Right cardiac atrium (tissue), 5 donors: ENCODE results near the gene PSMD13. TPM values are rescaled to one million over a fixed set of nuclear protein-coding genes. Genes with fewer than 3 reads are reported as not detected.

Experiments used
- ATAC-seq, 2 donors: fragments of 200-7000 bp; cut with Tn5 transposase; one replicate each; pipeline versions ENCODE4 v1.8.0 to v1.9.1; 2020; ENCODE audit warnings: moderate library complexity in 2 of 2, mild to moderate bottlenecking in 1 of 2
- DNase-seq, 3 donors: peaks; one replicate each; pipeline ENCODE4 v3.0.0-alpha.2; 2020
- H3K27ac ChIP-seq: one replicate; pipeline ENCODE4 v1.5.1; 2013; ENCODE audit warnings: mild to moderate bottlenecking, low read length, control low read depth, moderate library complexity
- H3K27me3 ChIP-seq: one replicate; pipeline ENCODE4 v1.6.1; 2013; ENCODE audit not compliant: control insufficient read depth, insufficient read depth
- H3K4me1 ChIP-seq: one replicate; pipeline ENCODE4 v1.6.1; 2013; ENCODE audit warnings: low read length; ENCODE audit not compliant: control insufficient read depth, insufficient read depth
- H3K4me3 ChIP-seq: one replicate; pipeline ENCODE4 v1.5.1; 2013; ENCODE audit warnings: low read length, control low read depth
- H3K9me3 ChIP-seq: one replicate; pipeline ENCODE4 v1.6.1; 2013; ENCODE audit warnings: low read length; ENCODE audit not compliant: control insufficient read depth
- WGBS: extraction: QIAGEN DNeasy Blood & Tissue Kit; methylation state at CpG from one replicate; pipeline ENCODE4 v1.1.7; 2013; 5-methylcytosine and 5-hydroxymethylcytosine counted together
- intact Hi-C, 4 donors: fragments of 100-400 bp; cut with DNase I; formaldehyde crosslinking; loops; one replicate each; pipeline versions ENCODE4 v1.11.0 to v1.14.0; 2022 to 2023
- polyA plus RNA-seq: library from polyadenylated mRNA; stranded (reverse); fragments of 200-250 nt; gene quantifications from one replicate; pipeline ENCODE4 v1.2.3, GENCODE V29; 2013
- total RNA-seq, 4 donors: library from RNA; stranded (reverse); fragmentation: NEBNext Ultra II Directional; extraction: Animal tissue kit (Norgen Biotek cat#: 25700); gene quantifications; one replicate each; pipeline ENCODE4 v1.2.1, GENCODE V29; 2021
- donor health status: healthy with polysubstance abuse.
- donor health status: DM: no; HTN: yes; CAD: no.
- donor health status: DM: no; HTN: no; CAD: no.
- donor health status: DM: no; HTN: yes; CAD: no; lungs with severe emphysema.
- donor health status: DM: yes; HTN: yes; CAD: no.

PSMD13 gene
- total and polyA plus RNA-seq, 5 donors = 76.8 to 106 (median 86.5) TPM

- Histone ChIP-seq H3K4me3 (no peak overlapping the region), H3K4me1 (no peaks in the 10 kb centered on the region), H3K27ac (no peak overlapping the region), H3K9me3 (no peaks in the 10 kb centered on the region), H3K27me3 (no peaks in the 10 kb centered on the region)
- 88% methylated on average over 44 of the region's 44 CpGs for WGBS
- DNase-seq = peak; percentile 14 to 57 (median 53)
- ATAC-seq = no peak
- intact Hi-C loops = no loop called here
These were observed 54.8 kb downstream of the PSMD13 start for GRCh38 chr11:291281-292210.

- no peaks in the 10 kb centered on the region for H3K9me3 ChIP-seq
- intact Hi-C loops = no loop called here
- DNase-seq (peak; percentile 13 to 57 (median 53)), ATAC-seq (no peak)
- H3K4me3 ChIP-seq = no peak overlapping the region
- no peaks in the 10 kb centered on the region for H3K4me1 ChIP-seq
- no peaks in the 10 kb centered on the region for H3K27me3 ChIP-seq
- no peak overlapping the region for H3K27ac ChIP-seq
- 92% methylated on average over 29 of the region's 29 CpGs for WGBS
These were observed 55.7 kb downstream of the PSMD13 start for GRCh38 chr11:292211-293121.

- DNase-seq = peak in 2 of 3 donors; percentile 41 to 47
- ATAC-seq = no peak
- Histone ChIP-seq H3K4me3 (no peak overlapping the region), H3K9me3 (no peaks in the 10 kb centered on the region), H3K27ac (no peak overlapping the region), H3K27me3 (no peaks in the 10 kb centered on the region), H3K4me1 (no peaks in the 10 kb centered on the region)
- 80% methylated on average over 18 of the region's 18 CpGs for WGBS
- intact Hi-C loops = no loop called here
These were observed 56.6 kb downstream of the PSMD13 start for GRCh38 chr11:293271-293851.

- no peaks in the 10 kb centered on the region for H3K27me3 ChIP-seq
- no peaks in the 10 kb centered on the region for H3K9me3 ChIP-seq
- no peaks in the 10 kb centered on the region for H3K4me1 ChIP-seq
- ATAC-seq = no peak
- H3K27ac ChIP-seq = no peak overlapping the region
- intact Hi-C loops = no loop called here
- WGBS = 89% methylated on average over 27 of the region's 27 CpGs
- no peak overlapping the region for H3K4me3 ChIP-seq
- peak in 2 of 3 donors; percentile 49 to 50 for DNase-seq
These were observed 57.3 kb downstream of the PSMD13 start for GRCh38 chr11:293852-294661.

GRCh38 chr11:294780-295179 is 58.0 kb downstream of the PSMD13 start:
- no peak for ATAC-seq
- Histone ChIP-seq H3K4me3 (no peak overlapping the region), H3K4me1 (no peaks in the 10 kb centered on the region), H3K27me3 (no peaks in the 10 kb centered on the region), H3K9me3 (no peaks in the 10 kb centered on the region), H3K27ac (no peak overlapping the region)
- peak in 2 of 3 donors; percentile 42 to 43 for DNase-seq
- WGBS = 87% methylated on average over 16 of the region's 16 CpGs
- intact Hi-C loops = no loop called here

- H3K27ac ChIP-seq = no peak overlapping the region
- ATAC-seq (no peak), DNase-seq (peak in 2 of 3 donors; percentile 40 to 47)
- no peaks in the 10 kb centered on the region for H3K9me3 ChIP-seq
- no peaks in the 10 kb centered on the region for H3K4me1 ChIP-seq
- H3K27me3 ChIP-seq = no peaks in the 10 kb centered on the region
- WGBS = 74% methylated on average over 26 of the region's 26 CpGs
- no peak overlapping the region for H3K4me3 ChIP-seq
- intact Hi-C loops = no loop called here
These were observed 58.8 kb downstream of the PSMD13 start for GRCh38 chr11:295351-296170.

- Histone ChIP-seq H3K27ac (no peak overlapping the region), H3K9me3 (no peaks in the 10 kb centered on the region), H3K4me3 (no peak overlapping the region), H3K4me1 (no peaks in the 10 kb centered on the region), H3K27me3 (no peaks in the 10 kb centered on the region)
- WGBS = 73% methylated on average over 35 of the region's 35 CpGs
- ATAC-seq = no peak
- intact Hi-C loops = no loop called here
- DNase-seq = peak in 2 of 3 donors; percentile 46 to 52
These were observed 59.6 kb downstream of the PSMD13 start for GRCh38 chr11:296171-297050.

- peak; percentile 1 to 2 for ATAC-seq
- 63% methylated on average over 13 of the region's 13 CpGs for WGBS
- Histone ChIP-seq H3K9me3 (no peaks in the 10 kb centered on the region), H3K4me3 (no peak overlapping the region), H3K27me3 (no peaks in the 10 kb centered on the region), H3K27ac (no peak overlapping the region), H3K4me1 (no peaks in the 10 kb centered on the region)
- DNase-seq = peak in 2 of 3 donors; percentile 55
- intact Hi-C loops = no loop called here
These were observed 60.3 kb downstream of the PSMD13 start for GRCh38 chr11:297051-297585.
